ENCODE data around the gene OR4N5. TPM values are rescaled to one million over a fixed set of nuclear protein-coding genes. Genes with fewer than 3 reads are reported as not detected.

Gene OR4N5
- total and polyA plus RNA-seq, 2 of the 8 experiments (the other 6 are each of a cell fraction or from before 2014, with no cell fraction given) = not detected

- TF ChIP-seq JUN (IDR thresholded peaks at IDR 0.05; ENCODE audit: low read depth, low read length) (no peak), BACH1 (IDR thresholded peaks at IDR 0.05; ENCODE audit: low read length) (no peak), SAP30 (IDR thresholded peaks at IDR 0.05; ENCODE audit: insufficient read depth, insufficient replicate concordance, low read length) (no peak), EZH2 (IDR thresholded peaks at IDR 0.05; ENCODE audit: low read depth, low read length, severe bottlenecking) (no peak), RXRA (IDR thresholded peaks at IDR 0.05; ENCODE audit: insufficient read depth, low read depth, low read length) (no peak)
These were observed 37.7 kb downstream of the OR4N5 start (continued) for GRCh38 chr14:20176330-20176729.
